GM19240 (cell line): Measurements from ENCODE around the gene EXOSC5.
"Not testable (repeated sequence)": the region's sequence is repeated elsewhere in the genome, so short reads cannot be mapped to it uniquely, and the experiment has no call there.

ENCODE experiments used
- DNase-seq: peaks from one replicate; pipeline ENCODE4 v3.0.0; 2011; ENCODE audit warnings: low spot score; ENCODE audit not compliant: insufficient read length

The EXOSC5 gene

GRCh38 chr19:41371541-41371940 is 25.6 kb downstream of the EXOSC5 start:
- DNase-seq: no peak

- DNase-seq: not testable (repeated sequence)
Measured at GRCh38 chr19:41371119-41371518, 26.0 kb downstream of the EXOSC5 start.

GRCh38 chr19:41369769-41370168 is 27.4 kb downstream of the EXOSC5 start:
- DNase-seq: no peak

GRCh38 chr19:41367848-41368301 is 29.3 kb downstream of the EXOSC5 start:
- DNase-seq: no peak

GRCh38 chr19:41366089-41366488 is 31.1 kb downstream of the EXOSC5 start:
- no peak for DNase-seq

- no peak for DNase-seq
Measured at GRCh38 chr19:41364524-41365391, 32.4 kb downstream of the EXOSC5 start.

- peak; percentile 89 for DNase-seq
Measured at GRCh38 chr19:41363753-41364523, 33.2 kb downstream of the EXOSC5 start, which contains the start of gene B9D2. Gene B9D2, minus strand, starts transcription at chr19:41364149. Its CDS starts 630 bp downstream, at chr19:41363519.

GRCh38 chr19:41363371-41363752 is 33.8 kb downstream of the EXOSC5 start:
- no peak for DNase-seq

GRCh38 chr19:41362143-41362847 is 34.9 kb downstream of the EXOSC5 start:
- no peak for DNase-seq

- no peak for DNase-seq
Measured at GRCh38 chr19:41359741-41360140, 37.4 kb downstream of the EXOSC5 start.

GRCh38 chr19:41357746-41358145 is 39.4 kb downstream of the EXOSC5 start:
- no peak for DNase-seq

GRCh38 chr19:41356984-41357739 is 40.0 kb downstream of the EXOSC5 start:
- no peak for DNase-seq

- no peak for DNase-seq
Measured at GRCh38 chr19:41355802-41356201, 41.4 kb downstream of the EXOSC5 start.

GRCh38 chr19:41355035-41355434 is 42.1 kb downstream of the EXOSC5 start:
- no peak for DNase-seq

GRCh38 chr19:41354343-41354953 is 42.7 kb downstream of the EXOSC5 start:
- no peak for DNase-seq

GRCh38 chr19:41353466-41354342 is 43.5 kb downstream of the EXOSC5 start, which contains the start of gene TGFB1:
Gene TGFB1, minus strand, starts transcription at chr19:41353922. Its CDS starts 878 bp downstream, at chr19:41353044.
- peak; percentile 81 for DNase-seq

- no peak for DNase-seq
Measured at GRCh38 chr19:41352609-41353465, 44.3 kb downstream of the EXOSC5 start.

GRCh38 chr19:41352279-41352608 is 44.9 kb downstream of the EXOSC5 start:
- DNase-seq: no peak
